Glutamatergic neuron (in vitro differentiated cells): ENCODE results near the gene SUGCT. TPM values are rescaled to one million over a fixed set of nuclear protein-coding genes. Genes with fewer than 3 reads are reported as not detected.

Source experiments
- DNase-seq: peaks from one replicate; pipeline ENCODE4 v3.0.0; 2022
- H3K27ac Mint-ChIP-seq: one replicate; pipeline ENCODE4 v1.8.0; 2020; ENCODE audit warnings: mild to moderate bottlenecking, mixed read lengths, inconsistent platforms; ENCODE audit not compliant: unreplicated experiment
- H3K27me3 Mint-ChIP-seq: one replicate; pipeline ENCODE4 v1.8.0; 2020; ENCODE audit warnings: mild to moderate bottlenecking, moderate library complexity, mixed read lengths, inconsistent platforms; ENCODE audit not compliant: unreplicated experiment
- H3K36me3 Mint-ChIP-seq: one replicate; pipeline ENCODE4 v1.8.0; 2020; ENCODE audit warnings: mild to moderate bottlenecking, mixed read lengths, inconsistent platforms; ENCODE audit not compliant: unreplicated experiment
- H3K4me1 Mint-ChIP-seq: one replicate; pipeline ENCODE4 v1.8.0; 2020; ENCODE audit warnings: mild to moderate bottlenecking, low read depth, mixed read lengths, inconsistent platforms; ENCODE audit not compliant: unreplicated experiment
- H3K4me3 Mint-ChIP-seq: one replicate; pipeline ENCODE4 v1.8.0; 2020; ENCODE audit warnings: mild to moderate bottlenecking, mixed read lengths, inconsistent platforms; ENCODE audit not compliant: unreplicated experiment
- H3K9me3 Mint-ChIP-seq: one replicate; pipeline ENCODE4 v1.8.0; 2020; ENCODE audit warnings: mild to moderate bottlenecking, moderate library complexity, mixed read lengths, inconsistent platforms; ENCODE audit not compliant: unreplicated experiment
- CTCF ChIP-seq: fragments of 200-600 bp; sonication (generic); IDR thresholded peaks from one replicate; pipeline ENCODE4 v1.5.0; 2021; ENCODE audit not compliant: partially characterized antibody, unreplicated experiment
- total RNA-seq: library from RNA; stranded (reverse); fragmentation: NEBNext Ultra II Directional; extraction: Animal tissue kit (Norgen Biotek cat#: 25700); gene quantifications from one replicate; pipeline ENCODE4 v1.2.1, GENCODE V29; 2021; ENCODE audit not compliant: unreplicated experiment

Gene SUGCT
- total RNA-seq, 1 donor from 2014 or later, result 1.2 TPM

DNA sequence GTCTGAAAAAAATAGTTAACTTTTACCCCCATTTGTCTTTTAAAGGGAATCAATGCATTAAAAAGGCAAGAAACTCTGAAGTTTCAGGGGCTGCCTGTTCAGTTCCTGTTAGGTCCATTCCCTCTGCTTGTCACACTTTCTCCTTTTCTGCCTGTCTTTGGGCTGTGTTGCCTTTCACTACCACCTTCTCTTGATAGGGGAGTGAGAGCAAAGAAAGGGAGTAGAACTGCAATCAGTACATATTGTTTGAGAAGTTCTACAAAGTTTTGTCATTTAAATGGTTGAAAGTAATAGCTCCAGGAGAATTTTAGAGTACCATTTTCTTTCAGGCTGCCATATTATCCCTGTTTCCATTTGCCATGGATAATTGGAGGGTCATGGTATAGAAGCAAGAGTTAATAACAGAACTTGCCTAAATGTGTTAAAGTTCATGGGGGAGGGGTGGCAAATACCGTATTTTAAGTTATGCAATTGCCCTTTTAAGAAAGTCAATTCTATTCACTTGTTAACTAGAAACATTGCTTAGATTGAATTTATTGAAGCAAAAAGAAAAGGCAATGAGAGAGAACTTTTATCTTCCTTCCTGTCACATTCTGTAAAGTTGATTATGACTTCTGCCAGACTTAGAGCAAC is 39.0 kb upstream of the SUGCT start:
- no peak for TF ChIP-seq CTCF
- H3K36me3 Mint-ChIP-seq, result peaks cover 4% of the 10 kb centered on the region
- H3K4me1 Mint-ChIP-seq, result no peaks in the 10 kb centered on the region
- no peak for DNase-seq
- no peak overlapping the region for H3K4me3 Mint-ChIP-seq
- no peak overlapping the region for H3K27ac Mint-ChIP-seq
- no peaks in the 10 kb centered on the region for H3K27me3 Mint-ChIP-seq
- H3K9me3 Mint-ChIP-seq, result no peaks in the 10 kb centered on the region

- DNase-seq, result no peak
- no peak overlapping the region for H3K4me3 Mint-ChIP-seq
- no peak overlapping the region for H3K27ac Mint-ChIP-seq
These were observed 37.1 kb upstream of the SUGCT start for GRCh38 chr7:40097728-40098127.

GRCh38 chr7:40098810-40099209 is 36.0 kb upstream of the SUGCT start:
- Mint-ChIP-seq H3K36me3 (peaks cover 3% of the 10 kb centered on the region), H3K9me3 (no peaks in the 10 kb centered on the region), H3K4me3 (no peak overlapping the region), H3K27ac (no peak overlapping the region), H3K27me3 (no peaks in the 10 kb centered on the region), H3K4me1 (no peaks in the 10 kb centered on the region)
- DNase-seq, result no peak
- TF ChIP-seq CTCF, result no peak

More at GRCh38 chr7:40097728-40098127, 37.1 kb upstream of the SUGCT start:
- H3K4me1 Mint-ChIP-seq, result no peaks in the 10 kb centered on the region
- H3K9me3 Mint-ChIP-seq, result no peaks in the 10 kb centered on the region
- peaks cover 4% of the 10 kb centered on the region for H3K36me3 Mint-ChIP-seq
- TF ChIP-seq CTCF, result no peak
- no peaks in the 10 kb centered on the region for H3K27me3 Mint-ChIP-seq

GRCh38 chr7:40099837-40100236 is 35.0 kb upstream of the SUGCT start:
- Mint-ChIP-seq H3K4me1 (no peaks in the 10 kb centered on the region), H3K27ac (no peak overlapping the region), H3K27me3 (no peaks in the 10 kb centered on the region), H3K9me3 (no peaks in the 10 kb centered on the region), H3K36me3 (no peaks in the 10 kb centered on the region), H3K4me3 (no peak overlapping the region)
- DNase-seq, result no peak
- no peak for TF ChIP-seq CTCF

DNA sequence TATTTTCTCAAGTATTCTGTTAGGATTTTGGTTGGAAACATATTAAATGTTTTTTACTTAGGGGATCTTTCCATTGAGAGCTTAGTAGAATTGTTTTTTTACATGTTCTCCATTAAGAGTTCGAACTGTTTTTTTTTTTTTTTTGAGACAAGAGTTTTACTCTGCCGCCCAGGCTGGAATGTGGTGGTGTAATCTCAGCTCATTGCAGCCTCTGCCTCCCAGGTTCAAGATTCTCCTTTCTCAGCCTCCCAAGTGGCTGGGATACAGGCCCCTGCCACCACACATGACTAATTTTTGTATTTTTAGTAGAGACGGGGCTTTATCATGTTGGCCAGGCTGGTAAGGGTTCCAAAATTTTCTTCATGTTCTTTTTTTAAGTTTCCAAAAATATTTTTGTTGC is 33.6 kb upstream of the SUGCT start:
- no peaks in the 10 kb centered on the region for H3K4me1 Mint-ChIP-seq
- no peak overlapping the region for H3K27ac Mint-ChIP-seq
- H3K36me3 Mint-ChIP-seq, result no peaks in the 10 kb centered on the region
- TF ChIP-seq CTCF, result no peak
- DNase-seq, result no peak
- H3K9me3 Mint-ChIP-seq, result no peaks in the 10 kb centered on the region
- no peak overlapping the region for H3K4me3 Mint-ChIP-seq
- H3K27me3 Mint-ChIP-seq, result no peaks in the 10 kb centered on the region
